ENCODE data around the gene ANXA11.
"Not testable (repeated sequence)": the region's sequence is repeated elsewhere in the genome, so short reads cannot be mapped to it uniquely, and the experiment has no call there.

ANXA11 gene

GRCh38 chr10:80153460-80153859, 51.9 kb downstream of the ANXA11 start:
- H3K27ac ChIP-seq (ENCODE audit: low read depth, low read length), result no peak overlapping the region
- H3K9ac ChIP-seq (ENCODE audit: low read depth, low read length), result no peak overlapping the region
- H3K36me3 ChIP-seq (ENCODE audit: control insufficient read depth, insufficient read depth, low read length), result peaks cover 37% of the 10 kb centered on the region
- H3K9me3 ChIP-seq (ENCODE audit: control insufficient read depth, insufficient read depth, low read length), result no peaks in the 10 kb centered on the region
- H3K27me3 ChIP-seq (ENCODE audit: control insufficient read depth, insufficient read depth, low read length), result no peaks in the 10 kb centered on the region
- H3K4me1 ChIP-seq (ENCODE audit: control insufficient read depth, insufficient read depth, low read length), result peaks cover 4% of the 10 kb centered on the region
- no peak overlapping the region for H3K4me3 ChIP-seq (ENCODE audit: low read depth, low read length)

GRCh38 chr10:80152820-80153219, 52.5 kb downstream of the ANXA11 start:
- H3K9ac ChIP-seq (ENCODE audit: low read depth, low read length), result no peak overlapping the region
- no peaks in the 10 kb centered on the region for H3K9me3 ChIP-seq (ENCODE audit: control insufficient read depth, insufficient read depth, low read length)
- H3K27me3 ChIP-seq (ENCODE audit: control insufficient read depth, insufficient read depth, low read length), result no peaks in the 10 kb centered on the region
- H3K4me3 ChIP-seq (ENCODE audit: low read depth, low read length), result no peak overlapping the region
- H3K36me3 ChIP-seq (ENCODE audit: control insufficient read depth, insufficient read depth, low read length), result peaks cover 31% of the 10 kb centered on the region
- H3K27ac ChIP-seq (ENCODE audit: low read depth, low read length), result no peak overlapping the region
- peaks cover 4% of the 10 kb centered on the region for H3K4me1 ChIP-seq (ENCODE audit: control insufficient read depth, insufficient read depth, low read length)

GRCh38 chr10:80150172-80150571, 55.2 kb downstream of the ANXA11 start:
- H3K27ac ChIP-seq (ENCODE audit: low read depth, low read length), result no peak overlapping the region
- H3K9ac ChIP-seq (ENCODE audit: low read depth, low read length), result no peak overlapping the region
- H3K36me3 ChIP-seq (ENCODE audit: control insufficient read depth, insufficient read depth, low read length), result peaks cover 13% of the 10 kb centered on the region
- peaks cover 4% of the 10 kb centered on the region for H3K4me1 ChIP-seq (ENCODE audit: control insufficient read depth, insufficient read depth, low read length)
- no peak overlapping the region for H3K4me3 ChIP-seq (ENCODE audit: low read depth, low read length)
- no peaks in the 10 kb centered on the region for H3K27me3 ChIP-seq (ENCODE audit: control insufficient read depth, insufficient read depth, low read length)
- H3K9me3 ChIP-seq (ENCODE audit: control insufficient read depth, insufficient read depth, low read length), result no peaks in the 10 kb centered on the region

GRCh38 chr10:80149123-80149522, 56.2 kb downstream of the ANXA11 start:
- Histone ChIP-seq H3K4me3 (ENCODE audit: low read depth, low read length) (no peak overlapping the region), H3K36me3 (ENCODE audit: control insufficient read depth, insufficient read depth, low read length) (peaks cover 5% of the 10 kb centered on the region; the same call in 1 of the 2 replicates), H3K9ac (ENCODE audit: low read depth, low read length) (no peak overlapping the region), H3K27ac (ENCODE audit: low read depth, low read length) (no peak overlapping the region), H3K27me3 (ENCODE audit: control insufficient read depth, insufficient read depth, low read length) (no peaks in the 10 kb centered on the region), H3K9me3 (ENCODE audit: control insufficient read depth, insufficient read depth, low read length) (no peaks in the 10 kb centered on the region), H3K4me1 (ENCODE audit: control insufficient read depth, insufficient read depth, low read length) (peaks cover 4% of the 10 kb centered on the region)

DNA sequence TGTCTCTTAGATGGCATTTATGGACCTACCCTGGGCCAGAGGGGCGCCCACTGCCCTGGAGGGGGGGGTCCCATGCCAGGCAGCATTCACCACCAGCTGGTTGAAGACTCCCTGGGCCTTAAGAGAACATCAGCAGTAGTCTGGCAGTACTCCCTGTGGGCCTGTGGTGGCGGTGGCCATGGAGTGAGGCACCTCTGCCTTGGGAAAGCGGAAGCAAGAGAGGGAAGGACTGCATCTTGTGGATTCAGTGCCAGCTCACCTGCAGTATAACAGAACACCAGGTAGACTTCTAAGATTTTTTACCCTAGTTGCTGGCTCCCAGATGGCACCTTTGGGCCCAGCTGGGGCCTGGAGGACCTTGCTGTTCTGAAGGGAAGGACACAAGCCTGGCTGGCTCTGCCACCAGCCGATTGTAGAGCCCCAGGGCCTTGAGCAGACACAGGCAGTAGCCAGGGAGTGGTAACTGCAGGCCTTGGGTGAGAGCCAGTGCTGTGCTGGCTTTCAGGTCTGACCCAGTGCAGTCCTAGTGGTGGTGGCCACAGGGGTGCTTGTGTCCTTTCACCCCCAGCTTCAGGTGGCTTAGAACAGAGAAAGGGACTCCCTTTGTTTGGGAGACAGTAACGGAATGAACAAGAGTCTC, 57.1 kb downstream of the ANXA11 start:
- Histone ChIP-seq H3K27me3 (ENCODE audit: control insufficient read depth, insufficient read depth, low read length) (no peaks in the 10 kb centered on the region), H3K36me3 (ENCODE audit: control insufficient read depth, insufficient read depth, low read length) (peaks cover 5% of the 10 kb centered on the region; the same call in 1 of the 2 replicates), H3K4me1 (ENCODE audit: control insufficient read depth, insufficient read depth, low read length) (peaks cover 4% of the 10 kb centered on the region), H3K27ac (ENCODE audit: low read depth, low read length) (no peak overlapping the region), H3K9ac (ENCODE audit: low read depth, low read length) (no peak overlapping the region), H3K4me3 (ENCODE audit: low read depth, low read length) (no peak overlapping the region), H3K9me3 (ENCODE audit: control insufficient read depth, insufficient read depth, low read length) (no peaks in the 10 kb centered on the region)

DNA sequence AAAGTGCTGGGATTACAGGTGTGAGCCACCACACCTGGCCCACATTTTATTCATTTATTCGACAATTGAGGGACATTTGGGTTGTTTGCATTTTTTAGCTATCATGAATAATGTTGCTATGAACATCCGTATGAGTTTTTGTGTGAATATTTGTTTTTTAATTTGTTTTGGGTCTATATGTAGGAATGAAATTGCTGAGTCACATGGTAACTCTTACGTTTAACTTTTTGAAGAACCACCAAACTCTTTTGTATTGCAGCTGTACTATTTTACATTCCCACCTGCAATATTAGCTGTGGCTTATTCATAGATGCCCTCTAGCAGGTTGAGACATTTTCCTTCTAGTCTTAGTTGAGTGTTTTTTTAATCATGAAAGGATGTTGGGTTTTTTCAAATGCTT, 58.4 kb downstream of the ANXA11 start:
- no peaks in the 10 kb centered on the region for H3K9me3 ChIP-seq (ENCODE audit: control insufficient read depth, insufficient read depth, low read length)
- H3K4me3 ChIP-seq (ENCODE audit: low read depth, low read length), result no peak overlapping the region
- H3K36me3 ChIP-seq (ENCODE audit: control insufficient read depth, insufficient read depth, low read length), result 0 out of 2 replicates have a peak, but pooled peaks cover under 1% of the 10 kb centered on the region
- no peak overlapping the region for H3K27ac ChIP-seq (ENCODE audit: low read depth, low read length)
- no peaks in the 10 kb centered on the region for H3K27me3 ChIP-seq (ENCODE audit: control insufficient read depth, insufficient read depth, low read length)
- no peak overlapping the region for H3K9ac ChIP-seq (ENCODE audit: low read depth, low read length)
- peaks cover 4% of the 10 kb centered on the region for H3K4me1 ChIP-seq (ENCODE audit: control insufficient read depth, insufficient read depth, low read length)

GRCh38 chr10:80145406-80146308, 59.7 kb downstream of the ANXA11 start:
- not testable (repeated sequence) for H3K27ac ChIP-seq (ENCODE audit: low read depth, low read length); H3K27me3 ChIP-seq (ENCODE audit: control insufficient read depth, insufficient read depth, low read length); H3K4me3 ChIP-seq (ENCODE audit: low read depth, low read length); H3K4me1 ChIP-seq (ENCODE audit: control insufficient read depth, insufficient read depth, low read length); H3K9ac ChIP-seq (ENCODE audit: low read depth, low read length); H3K9me3 ChIP-seq (ENCODE audit: control insufficient read depth, insufficient read depth, low read length); H3K36me3 ChIP-seq (ENCODE audit: control insufficient read depth, insufficient read depth, low read length)

DNA sequence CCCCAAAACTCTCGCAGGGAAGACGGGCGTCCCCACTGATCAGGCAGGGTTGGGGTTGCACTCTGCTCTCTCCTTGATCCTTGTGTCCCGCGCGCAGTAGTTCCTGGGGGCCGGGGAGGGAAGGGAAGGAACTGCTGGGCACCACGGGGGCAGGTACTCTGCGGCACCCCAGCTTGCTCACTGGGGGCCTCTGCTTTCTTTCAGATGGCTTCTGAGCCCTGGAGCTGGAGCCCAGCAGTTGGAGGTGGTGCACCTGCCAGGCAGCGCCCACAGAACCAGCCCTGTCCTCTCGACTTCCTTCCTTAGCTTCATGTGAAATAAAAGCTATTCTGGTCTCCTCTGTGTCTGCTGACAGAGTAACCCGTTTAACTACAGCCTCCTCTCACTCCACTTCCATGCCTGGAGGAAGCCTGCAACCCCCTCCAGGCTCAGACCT, 60.6 kb downstream of the ANXA11 start:
- Histone ChIP-seq H3K4me3 (ENCODE audit: low read depth, low read length) (no peak overlapping the region), H3K27ac (ENCODE audit: low read depth, low read length) (no peak overlapping the region), H3K36me3 (ENCODE audit: control insufficient read depth, insufficient read depth, low read length) (no peaks in the 10 kb centered on the region), H3K27me3 (ENCODE audit: control insufficient read depth, insufficient read depth, low read length) (no peaks in the 10 kb centered on the region), H3K9ac (ENCODE audit: low read depth, low read length) (no peak overlapping the region), H3K9me3 (ENCODE audit: control insufficient read depth, insufficient read depth, low read length) (no peaks in the 10 kb centered on the region), H3K4me1 (ENCODE audit: control insufficient read depth, insufficient read depth, low read length) (no peaks in the 10 kb centered on the region)

- Histone ChIP-seq H3K9me3 (ENCODE audit: control insufficient read depth, insufficient read depth, low read length) (no peaks in the 10 kb centered on the region), H3K27ac (ENCODE audit: low read depth, low read length) (no peak overlapping the region), H3K4me1 (ENCODE audit: control insufficient read depth, insufficient read depth, low read length) (no peaks in the 10 kb centered on the region), H3K36me3 (ENCODE audit: control insufficient read depth, insufficient read depth, low read length) (no peaks in the 10 kb centered on the region), H3K4me3 (ENCODE audit: low read depth, low read length) (no peak overlapping the region), H3K9ac (ENCODE audit: low read depth, low read length) (no peak overlapping the region), H3K27me3 (ENCODE audit: control insufficient read depth, insufficient read depth, low read length) (no peaks in the 10 kb centered on the region)
Measured at GRCh38 chr10:80144067-80144695, 61.2 kb downstream of the ANXA11 start.

DNA sequence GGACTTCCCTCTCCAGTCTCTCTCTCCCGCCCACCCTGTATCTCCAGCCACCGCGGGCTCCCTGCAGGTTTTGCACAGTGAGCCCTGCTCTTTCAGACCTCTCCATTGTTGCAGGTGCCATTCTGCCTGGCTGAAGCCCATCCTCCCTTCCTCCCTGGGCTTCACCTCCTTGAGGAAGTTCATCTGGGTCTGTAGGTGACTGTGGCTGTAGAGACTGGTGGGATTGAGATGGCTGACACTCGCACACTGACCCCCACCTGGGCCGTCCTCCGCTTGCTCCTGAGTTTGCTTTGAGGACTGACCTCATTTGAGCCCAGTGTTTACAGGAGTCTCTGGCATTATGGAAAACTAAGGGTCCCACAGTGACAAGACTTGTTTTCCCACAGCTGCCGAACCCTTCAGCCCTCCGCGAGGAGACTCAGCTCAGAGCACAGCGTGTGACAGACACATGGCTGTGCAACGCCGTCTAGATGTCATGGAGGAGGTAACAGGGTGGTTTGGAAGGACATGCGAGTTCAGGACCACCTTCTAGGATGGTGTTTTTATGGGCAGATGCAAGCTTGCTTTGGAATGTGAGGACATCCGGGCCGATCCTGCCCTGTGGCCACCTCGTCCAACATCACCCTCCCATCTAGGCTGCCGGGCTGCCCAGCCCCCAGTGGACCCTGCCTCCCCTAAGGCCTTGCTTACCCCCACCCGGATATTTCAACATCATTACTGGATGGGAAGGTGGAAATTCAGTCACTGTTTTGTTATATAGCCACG, 63.5 kb downstream of the ANXA11 start:
- H3K36me3 ChIP-seq (ENCODE audit: control insufficient read depth, insufficient read depth, low read length), result no peaks in the 10 kb centered on the region
- H3K27ac ChIP-seq (ENCODE audit: low read depth, low read length), result no peak overlapping the region
- H3K27me3 ChIP-seq (ENCODE audit: control insufficient read depth, insufficient read depth, low read length), result no peaks in the 10 kb centered on the region
- no peak overlapping the region for H3K4me3 ChIP-seq (ENCODE audit: low read depth, low read length)
- no peaks in the 10 kb centered on the region for H3K9me3 ChIP-seq (ENCODE audit: control insufficient read depth, insufficient read depth, low read length)
- peaks cover 2% of the 10 kb centered on the region; the same call in 1 of the 2 replicates for H3K4me1 ChIP-seq (ENCODE audit: control insufficient read depth, insufficient read depth, low read length)
- no peak overlapping the region for H3K9ac ChIP-seq (ENCODE audit: low read depth, low read length)
